ENCODE results near the gene ARHGAP26. TPM values are rescaled to one million over a fixed set of nuclear protein-coding genes. Genes with fewer than 3 reads are reported as not detected.

The ARHGAP26 gene
- total RNA-seq, 1 experiment from 2014 or later, result 34.5 TPM

DNA sequence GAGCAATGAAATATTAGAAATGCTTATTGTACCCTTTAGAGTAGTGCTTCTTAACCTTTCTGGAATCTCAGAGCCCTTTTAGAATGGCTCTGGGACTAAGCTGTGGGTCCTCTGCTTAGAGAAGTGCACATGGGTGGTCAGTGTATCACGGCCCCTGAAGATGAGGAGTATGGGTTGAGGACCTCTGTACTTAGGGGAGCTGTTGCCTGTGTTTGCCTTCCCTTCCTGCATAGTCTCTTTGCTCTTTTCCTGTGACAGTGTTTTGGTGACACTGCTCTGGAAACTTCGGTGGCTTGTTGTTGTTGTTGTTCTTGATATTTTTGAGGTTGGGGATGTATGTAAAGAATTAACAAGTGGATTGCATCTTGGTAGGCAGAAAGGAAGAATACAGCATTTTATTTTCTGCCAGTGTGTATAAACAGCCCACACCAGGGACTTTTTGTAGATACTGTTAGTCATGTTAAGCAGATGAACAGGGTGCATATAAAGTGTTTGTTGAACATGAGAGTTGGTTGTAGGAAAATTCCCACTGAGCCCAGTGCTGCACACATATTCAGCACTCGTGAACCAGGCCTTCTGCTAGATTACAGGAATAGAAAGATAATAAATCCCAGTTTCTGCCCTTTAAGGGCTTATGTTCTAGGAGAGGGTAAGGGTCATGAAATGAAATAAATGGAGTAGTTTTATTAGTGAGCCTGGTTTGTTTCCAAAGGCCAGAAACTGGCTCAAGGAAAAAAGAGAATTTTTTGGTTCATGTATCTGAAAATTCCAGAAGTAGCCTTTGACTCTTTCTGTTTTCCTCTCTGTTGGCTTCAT is 199.7 kb downstream of the ARHGAP26 start:
- H3K27me3 ChIP-seq (ENCODE audit: insufficient read depth, low read length), result no peaks in the 10 kb centered on the region
- H3K79me2 ChIP-seq (ENCODE audit: insufficient read depth, low read length), result no peaks in the 10 kb centered on the region
- H3K27ac ChIP-seq (ENCODE audit: low read depth, low read length), result no peak overlapping the region
- no peaks in the 10 kb centered on the region for H3K9me2 ChIP-seq (ENCODE audit: insufficient read depth)
- no peaks in the 10 kb centered on the region for H4K20me1 ChIP-seq (ENCODE audit: insufficient read depth)
- TF ChIP-seq TCF7L2 (IDR thresholded peaks at IDR 0.05; ENCODE audit: borderline replicate concordance, extremely low read depth, insufficient read depth, insufficient read length) (no peak), EGR1 (IDR thresholded peaks at IDR 0.05; ENCODE audit: low read depth) (no peak), FOSL1 (IDR thresholded peaks at IDR 0.05; ENCODE audit: low read depth) (no peak), POLR2AphosphoS5 (IDR thresholded peaks at IDR 0.05; ENCODE audit: low read depth, low read length) (no peak), RAD21 (IDR thresholded peaks at IDR 0.05; ENCODE audit: low read depth) (no peak), ZNF274 (IDR thresholded peaks at IDR 0.05; ENCODE audit: low read depth, low read length) (no peak), EZH2phosphoT487 (IDR thresholded peaks at IDR 0.05; ENCODE audit: borderline replicate concordance) (no peak), POLR2A (IDR thresholded peaks at IDR 0.05; ENCODE audit: borderline replicate concordance, extremely low read depth, insufficient read depth, insufficient read length) (no peak), JUND (IDR thresholded peaks at IDR 0.05) (no peak), ZFX (IDR thresholded peaks at IDR 0.05) (no peak), SP1 (IDR thresholded peaks at IDR 0.05; ENCODE audit: low read depth) (no peak), SRF (IDR thresholded peaks at IDR 0.05; ENCODE audit: low read depth) (no peak), ELF1 (IDR thresholded peaks at IDR 0.05; ENCODE audit: borderline replicate concordance, low read depth) (no peak)
- TF ChIP-seq, protein P1, sequence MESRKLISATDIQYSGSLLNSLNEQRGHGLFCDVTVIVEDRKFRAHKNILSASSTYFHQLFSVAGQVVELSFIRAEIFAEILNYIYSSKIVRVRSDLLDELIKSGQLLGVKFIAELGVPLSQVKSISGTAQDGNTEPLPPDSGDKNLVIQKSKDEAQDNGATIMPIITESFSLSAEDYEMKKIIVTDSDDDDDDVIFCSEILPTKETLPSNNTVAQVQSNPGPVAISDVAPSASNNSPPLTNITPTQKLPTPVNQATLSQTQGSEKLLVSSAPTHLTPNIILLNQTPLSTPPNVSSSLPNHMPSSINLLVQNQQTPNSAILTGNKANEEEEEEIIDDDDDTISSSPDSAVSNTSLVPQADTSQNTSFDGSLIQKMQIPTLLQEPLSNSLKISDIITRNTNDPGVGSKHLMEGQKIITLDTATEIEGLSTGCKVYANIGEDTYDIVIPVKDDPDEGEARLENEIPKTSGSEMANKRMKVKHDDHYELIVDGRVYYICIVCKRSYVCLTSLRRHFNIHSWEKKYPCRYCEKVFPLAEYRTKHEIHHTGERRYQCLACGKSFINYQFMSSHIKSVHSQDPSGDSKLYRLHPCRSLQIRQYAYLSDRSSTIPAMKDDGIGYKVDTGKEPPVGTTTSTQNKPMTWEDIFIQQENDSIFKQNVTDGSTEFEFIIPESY (IDR thresholded peaks at IDR 0.05; ENCODE audit: extremely low read depth, insufficient replicate concordance, low read length), result no peak
- TF ChIP-seq, protein P2, sequence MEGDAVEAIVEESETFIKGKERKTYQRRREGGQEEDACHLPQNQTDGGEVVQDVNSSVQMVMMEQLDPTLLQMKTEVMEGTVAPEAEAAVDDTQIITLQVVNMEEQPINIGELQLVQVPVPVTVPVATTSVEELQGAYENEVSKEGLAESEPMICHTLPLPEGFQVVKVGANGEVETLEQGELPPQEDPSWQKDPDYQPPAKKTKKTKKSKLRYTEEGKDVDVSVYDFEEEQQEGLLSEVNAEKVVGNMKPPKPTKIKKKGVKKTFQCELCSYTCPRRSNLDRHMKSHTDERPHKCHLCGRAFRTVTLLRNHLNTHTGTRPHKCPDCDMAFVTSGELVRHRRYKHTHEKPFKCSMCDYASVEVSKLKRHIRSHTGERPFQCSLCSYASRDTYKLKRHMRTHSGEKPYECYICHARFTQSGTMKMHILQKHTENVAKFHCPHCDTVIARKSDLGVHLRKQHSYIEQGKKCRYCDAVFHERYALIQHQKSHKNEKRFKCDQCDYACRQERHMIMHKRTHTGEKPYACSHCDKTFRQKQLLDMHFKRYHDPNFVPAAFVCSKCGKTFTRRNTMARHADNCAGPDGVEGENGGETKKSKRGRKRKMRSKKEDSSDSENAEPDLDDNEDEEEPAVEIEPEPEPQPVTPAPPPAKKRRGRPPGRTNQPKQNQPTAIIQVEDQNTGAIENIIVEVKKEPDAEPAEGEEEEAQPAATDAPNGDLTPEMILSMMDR (IDR thresholded peaks at IDR 0.05 in 2 of 3, conservative IDR thresholded peaks at IDR 0.05 in 1 of 3; ENCODE audit: borderline replicate concordance in 1 of 3, insufficient read depth in 1 of 3, low read depth in 2 of 3, low read length in 2 of 3), result no peak
- TF ChIP-seq, protein P3, sequence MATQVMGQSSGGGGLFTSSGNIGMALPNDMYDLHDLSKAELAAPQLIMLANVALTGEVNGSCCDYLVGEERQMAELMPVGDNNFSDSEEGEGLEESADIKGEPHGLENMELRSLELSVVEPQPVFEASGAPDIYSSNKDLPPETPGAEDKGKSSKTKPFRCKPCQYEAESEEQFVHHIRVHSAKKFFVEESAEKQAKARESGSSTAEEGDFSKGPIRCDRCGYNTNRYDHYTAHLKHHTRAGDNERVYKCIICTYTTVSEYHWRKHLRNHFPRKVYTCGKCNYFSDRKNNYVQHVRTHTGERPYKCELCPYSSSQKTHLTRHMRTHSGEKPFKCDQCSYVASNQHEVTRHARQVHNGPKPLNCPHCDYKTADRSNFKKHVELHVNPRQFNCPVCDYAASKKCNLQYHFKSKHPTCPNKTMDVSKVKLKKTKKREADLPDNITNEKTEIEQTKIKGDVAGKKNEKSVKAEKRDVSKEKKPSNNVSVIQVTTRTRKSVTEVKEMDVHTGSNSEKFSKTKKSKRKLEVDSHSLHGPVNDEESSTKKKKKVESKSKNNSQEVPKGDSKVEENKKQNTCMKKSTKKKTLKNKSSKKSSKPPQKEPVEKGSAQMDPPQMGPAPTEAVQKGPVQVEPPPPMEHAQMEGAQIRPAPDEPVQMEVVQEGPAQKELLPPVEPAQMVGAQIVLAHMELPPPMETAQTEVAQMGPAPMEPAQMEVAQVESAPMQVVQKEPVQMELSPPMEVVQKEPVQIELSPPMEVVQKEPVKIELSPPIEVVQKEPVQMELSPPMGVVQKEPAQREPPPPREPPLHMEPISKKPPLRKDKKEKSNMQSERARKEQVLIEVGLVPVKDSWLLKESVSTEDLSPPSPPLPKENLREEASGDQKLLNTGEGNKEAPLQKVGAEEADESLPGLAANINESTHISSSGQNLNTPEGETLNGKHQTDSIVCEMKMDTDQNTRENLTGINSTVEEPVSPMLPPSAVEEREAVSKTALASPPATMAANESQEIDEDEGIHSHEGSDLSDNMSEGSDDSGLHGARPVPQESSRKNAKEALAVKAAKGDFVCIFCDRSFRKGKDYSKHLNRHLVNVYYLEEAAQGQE (IDR thresholded peaks at IDR 0.05; ENCODE audit: low read depth), result no peak
- H3K4me2 ChIP-seq (ENCODE audit: low read length), result no peak overlapping the region
- H2AFZ ChIP-seq (ENCODE audit: low read depth, low read length, poor library complexity, severe bottlenecking), result no peak overlapping the region
- RAD21 ChIA-PET (ENCODE audit: low non-redundant PET in 1 of 2, low total read pairs in 2 of 2, uncharacterized antibody in 2 of 2, unreplicated experiment in 2 of 2), result no interaction called here
- no peaks in the 10 kb centered on the region for H3K9me3 ChIP-seq (ENCODE audit: control insufficient read depth in 1 of 2, insufficient read depth in 1 of 2, low read depth in 1 of 2, low read length in 2 of 2)
- no TSS peak for BruUV-seq (replicated peaks)
- CTCF ChIA-PET, result no interaction called here
- POLR2A ChIA-PET, result no interaction called here
- no peak overlapping the region for H3K4me3 ChIP-seq (replicated peaks in 1 of 2; ENCODE audit: low read depth in 1 of 2, low read length in 2 of 2)
- intact Hi-C loops (cut with micrococcal nuclease), result no loop called here
- no peak overlapping the region for H3K9ac ChIP-seq (ENCODE audit: low read length)
- H3K36me3 ChIP-seq (ENCODE audit: control insufficient read depth in 1 of 2, insufficient read depth in 2 of 2, low read length in 2 of 2), result no peaks in the 10 kb centered on the region
- DNase-seq (ENCODE audit: low read depth, low spot score) (no peak), ATAC-seq (no peak)
- no peaks in the 10 kb centered on the region for H3K4me1 ChIP-seq (ENCODE audit: control insufficient read depth in 1 of 2, insufficient read depth in 2 of 2, low read length in 2 of 2)
